HG03196 (cell line): ENCODE data around the gene ADIRF.
"Not testable (repeated sequence)": the region's sequence is repeated elsewhere in the genome, so short reads cannot be mapped to it uniquely, and the experiment has no call there.

ENCODE experiments used
- ATAC-seq: cut with Tn5 transposase; IDR thresholded peaks from one replicate; pipeline ENCODE4 v1.9.1; 2021; ENCODE audit not compliant: unreplicated experiment

The ADIRF gene

DNA sequence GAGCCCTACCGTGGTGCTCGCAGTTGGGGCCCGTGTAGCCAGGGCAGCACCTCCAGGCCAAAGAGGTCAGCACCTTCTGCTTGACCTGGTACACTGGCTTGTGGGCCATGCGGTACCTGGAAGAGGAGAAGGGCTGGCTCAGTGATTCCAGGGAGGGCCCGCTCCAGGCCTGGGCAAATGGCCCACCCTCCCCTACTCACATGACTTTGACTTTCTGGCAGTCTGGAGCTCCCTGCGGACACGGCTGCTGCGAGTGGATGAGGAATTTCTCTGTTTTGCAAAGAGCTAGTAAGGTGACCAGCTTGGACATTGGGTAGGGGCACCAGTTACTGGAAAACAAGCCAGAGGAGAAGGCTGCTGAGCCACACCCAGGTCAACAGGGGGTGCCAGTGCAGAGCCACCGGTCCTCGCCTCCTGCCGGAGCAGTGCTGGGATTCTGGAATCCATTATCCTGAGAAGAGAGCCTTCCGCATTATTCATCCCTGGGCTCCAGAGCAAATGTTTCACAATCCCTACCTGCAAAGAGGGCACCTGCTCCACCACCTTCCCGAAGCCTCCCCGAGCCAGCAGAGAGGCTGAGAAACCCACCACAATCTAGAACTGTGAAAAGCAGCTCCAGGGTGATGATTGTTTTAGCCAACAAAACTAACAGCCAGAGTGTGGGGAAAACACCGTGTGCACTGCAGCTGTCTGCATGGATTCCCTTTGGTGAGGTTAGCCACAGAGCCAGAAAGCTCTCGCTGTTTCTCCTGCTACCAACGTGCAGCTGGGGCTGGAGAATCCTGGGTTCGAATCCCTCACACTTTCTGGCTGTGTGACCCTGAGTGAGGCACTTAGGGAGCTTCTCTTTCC, 22.7 kb upstream of the ADIRF start:
- no peak for ATAC-seq

DNA sequence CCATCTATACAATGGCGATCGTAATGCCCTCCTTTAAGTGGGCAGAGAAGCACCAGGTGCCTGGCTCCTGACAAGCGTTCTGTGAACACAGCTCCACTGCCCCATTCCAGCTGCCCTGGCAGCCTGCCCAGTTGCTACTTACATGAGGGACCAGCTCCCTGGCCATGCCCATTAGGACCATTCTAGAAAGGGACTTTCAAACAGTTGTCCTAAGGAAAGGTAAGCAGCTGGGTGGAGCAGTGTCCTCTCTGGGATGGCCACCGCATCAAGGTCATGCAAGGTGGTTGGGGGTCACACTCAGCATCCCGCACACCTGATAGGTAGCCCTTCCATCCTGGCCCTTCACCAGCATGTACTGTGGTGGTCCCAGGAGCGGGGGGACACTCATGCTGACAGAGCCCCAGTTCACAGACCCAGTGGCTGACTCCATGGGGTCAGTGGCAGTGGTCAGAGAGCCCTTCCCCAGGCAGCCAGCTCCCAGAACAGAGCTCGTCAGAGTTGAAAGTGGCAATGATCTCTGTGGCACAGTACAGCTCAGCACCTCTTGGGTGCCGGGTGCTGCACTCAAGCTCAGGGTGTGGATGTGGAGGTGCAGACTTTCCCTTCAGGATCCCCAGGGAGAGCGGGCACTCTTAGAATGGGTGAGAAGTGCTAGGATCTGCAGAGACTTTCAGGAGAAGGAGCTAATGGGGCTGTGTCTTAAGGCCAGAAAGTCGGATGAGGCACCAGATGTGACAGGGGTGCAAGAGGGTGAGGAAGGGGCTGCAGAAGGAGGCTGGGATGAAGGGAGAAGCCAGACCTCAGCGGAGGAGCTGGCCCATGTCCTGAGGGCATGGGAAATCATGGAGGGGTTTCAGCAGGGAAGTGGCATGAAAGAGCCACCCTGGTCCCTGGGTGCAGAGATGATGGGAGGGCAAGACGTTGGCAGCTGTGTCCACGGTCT, 21.8 kb upstream of the ADIRF start:
- no peak for ATAC-seq

DNA sequence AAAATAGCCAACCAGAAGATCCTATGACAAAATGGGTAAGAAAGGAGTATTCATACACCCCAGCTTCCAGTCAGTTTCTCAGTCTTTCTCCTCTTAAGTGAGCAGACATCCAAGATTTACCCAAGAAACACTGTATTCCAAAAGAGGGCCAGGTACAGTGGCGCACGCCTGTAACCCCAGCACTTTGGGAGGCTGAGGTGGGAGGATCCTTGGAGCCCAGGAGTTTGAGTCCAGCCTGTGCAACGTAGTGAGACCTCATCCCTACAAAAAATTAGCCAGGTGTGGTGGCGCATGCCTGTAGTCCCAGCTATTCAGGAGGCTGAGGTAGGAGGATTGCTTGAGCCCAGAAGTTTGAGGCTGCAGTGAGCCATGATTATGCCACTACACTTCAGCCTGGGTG, 20.5 kb upstream of the ADIRF start:
- ATAC-seq, result not testable (repeated sequence)

DNA sequence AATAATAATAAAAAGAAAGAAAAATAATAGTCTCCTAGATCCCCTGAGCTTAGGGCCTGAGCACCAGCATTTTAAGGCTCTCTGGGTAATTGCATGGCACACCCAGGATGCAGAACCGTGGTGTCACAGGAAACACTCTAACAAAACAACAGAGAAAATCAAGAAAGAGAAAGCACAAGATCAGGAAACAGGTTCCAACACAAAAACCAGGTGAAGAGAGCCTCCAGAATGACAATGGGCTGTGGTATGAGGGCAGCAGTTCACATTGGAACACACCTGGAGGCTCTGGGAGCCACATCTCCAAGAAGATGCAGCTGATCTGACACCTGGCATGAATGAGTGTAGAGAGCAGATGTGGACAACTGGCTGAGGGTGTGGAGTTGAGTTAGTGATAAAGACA, 17.9 kb upstream of the ADIRF start:
- ATAC-seq, result no peak

DNA sequence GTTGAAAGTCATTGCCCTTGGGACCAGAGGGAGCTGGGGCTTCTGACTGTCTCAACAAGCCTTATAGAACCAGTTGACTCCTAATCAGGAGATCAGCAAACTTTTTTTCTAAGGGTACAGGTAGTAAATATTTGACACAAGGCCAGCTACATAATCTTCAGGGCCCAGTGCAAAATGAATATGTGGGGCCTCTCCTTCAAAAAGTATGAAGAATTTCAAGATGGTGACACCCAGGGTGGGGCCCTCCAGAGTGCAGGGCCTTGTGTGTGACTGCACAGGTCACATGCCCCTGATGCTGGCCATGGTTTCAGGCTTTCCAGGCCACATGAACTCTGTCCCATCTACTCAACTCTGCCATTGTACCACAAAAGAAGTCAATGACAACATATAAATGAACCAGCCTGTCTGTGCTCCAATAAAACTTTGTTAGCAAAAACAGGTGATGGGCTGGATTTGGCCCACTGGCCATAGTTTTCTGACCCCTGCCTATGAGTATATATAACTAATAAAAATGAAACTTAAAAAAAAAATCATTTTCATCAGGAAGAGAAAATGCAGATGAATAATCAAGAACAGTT, 17.0 kb upstream of the ADIRF start:
- no peak for ATAC-seq

DNA sequence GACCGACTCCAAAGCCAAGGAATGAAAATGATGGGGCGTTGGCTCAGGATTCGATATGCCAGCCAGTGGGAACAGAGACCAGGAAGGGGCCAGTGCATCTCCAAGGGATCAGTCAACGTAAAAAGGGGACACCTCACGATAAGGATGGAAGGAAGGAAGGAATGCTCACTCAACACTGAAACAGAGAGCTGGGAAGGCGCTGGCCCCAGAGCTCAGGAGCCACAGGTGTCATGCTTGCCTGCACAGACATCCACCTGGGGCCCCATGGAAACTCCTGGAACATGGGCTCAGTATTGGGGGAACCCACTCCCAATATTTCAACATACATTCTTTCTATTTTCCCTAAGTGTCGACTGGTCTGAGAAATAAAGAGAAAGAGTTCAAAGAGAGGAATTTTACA, 16.2 kb upstream of the ADIRF start:
- no peak for ATAC-seq

DNA sequence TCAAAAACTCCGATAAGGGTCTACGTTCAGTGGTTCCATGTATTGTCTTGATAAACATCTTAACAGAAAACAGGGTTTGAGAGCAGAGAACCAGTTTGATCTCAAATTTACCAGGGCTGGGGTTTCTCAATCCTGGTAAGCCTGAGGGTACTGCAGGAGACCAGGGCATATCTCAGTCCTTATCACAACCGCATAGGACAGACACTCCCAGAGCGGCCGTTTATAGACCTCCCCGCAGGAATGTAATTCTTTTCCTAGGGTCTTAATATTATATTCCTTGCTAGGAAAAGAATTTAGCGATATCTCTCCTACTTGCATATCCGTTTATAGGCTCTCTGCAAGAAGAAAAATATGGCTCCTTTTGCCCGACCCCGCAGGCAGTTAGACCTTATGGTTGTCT, 15.6 kb upstream of the ADIRF start:
- ATAC-seq, result not testable (repeated sequence)

DNA sequence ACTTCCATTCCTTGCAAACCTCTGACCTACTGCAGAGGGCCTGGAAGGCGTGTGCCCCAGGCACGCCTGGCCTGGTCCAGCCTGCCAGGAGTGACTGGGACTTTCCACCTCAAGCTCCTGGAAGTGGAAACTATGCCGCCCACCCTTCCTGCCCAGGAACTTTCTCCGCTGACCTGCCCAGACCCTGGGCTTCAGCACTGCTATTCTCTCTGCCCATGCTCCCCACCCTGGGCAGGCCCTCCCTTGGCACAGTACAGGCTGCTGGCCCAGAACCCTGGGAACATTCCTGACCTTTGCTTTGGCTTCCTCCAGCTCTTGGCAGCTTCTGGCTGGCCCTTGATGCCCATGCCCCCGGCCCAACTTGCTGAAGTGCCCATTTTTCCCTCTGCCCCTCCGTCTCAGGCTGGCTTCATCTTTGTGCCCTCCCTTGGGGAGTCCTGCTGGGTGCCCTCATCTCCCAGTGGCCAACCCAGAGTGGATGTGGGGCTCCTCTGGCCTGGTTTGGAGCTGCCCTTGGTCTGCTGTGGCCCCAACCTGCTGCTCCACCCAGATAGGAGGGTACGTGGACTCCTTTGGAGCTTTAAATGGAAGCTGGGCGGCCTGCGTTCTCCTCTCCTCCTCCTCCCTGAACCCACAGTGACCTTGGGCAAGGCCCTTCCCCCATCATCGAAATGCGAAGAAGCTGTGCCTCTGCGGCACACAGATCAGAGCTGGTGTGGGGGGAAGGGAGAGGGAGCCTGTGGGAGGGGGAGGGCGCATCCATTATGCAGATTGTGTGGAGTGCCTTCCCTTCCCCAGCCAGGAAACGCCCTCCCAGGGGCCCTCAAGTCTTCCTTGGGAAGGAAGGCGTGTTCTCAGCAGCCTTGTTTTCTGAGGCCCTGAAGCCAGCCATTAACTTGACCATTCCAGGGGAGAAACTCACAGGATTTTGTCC, 14.3 kb upstream of the ADIRF start:
- ATAC-seq, result no peak

DNA sequence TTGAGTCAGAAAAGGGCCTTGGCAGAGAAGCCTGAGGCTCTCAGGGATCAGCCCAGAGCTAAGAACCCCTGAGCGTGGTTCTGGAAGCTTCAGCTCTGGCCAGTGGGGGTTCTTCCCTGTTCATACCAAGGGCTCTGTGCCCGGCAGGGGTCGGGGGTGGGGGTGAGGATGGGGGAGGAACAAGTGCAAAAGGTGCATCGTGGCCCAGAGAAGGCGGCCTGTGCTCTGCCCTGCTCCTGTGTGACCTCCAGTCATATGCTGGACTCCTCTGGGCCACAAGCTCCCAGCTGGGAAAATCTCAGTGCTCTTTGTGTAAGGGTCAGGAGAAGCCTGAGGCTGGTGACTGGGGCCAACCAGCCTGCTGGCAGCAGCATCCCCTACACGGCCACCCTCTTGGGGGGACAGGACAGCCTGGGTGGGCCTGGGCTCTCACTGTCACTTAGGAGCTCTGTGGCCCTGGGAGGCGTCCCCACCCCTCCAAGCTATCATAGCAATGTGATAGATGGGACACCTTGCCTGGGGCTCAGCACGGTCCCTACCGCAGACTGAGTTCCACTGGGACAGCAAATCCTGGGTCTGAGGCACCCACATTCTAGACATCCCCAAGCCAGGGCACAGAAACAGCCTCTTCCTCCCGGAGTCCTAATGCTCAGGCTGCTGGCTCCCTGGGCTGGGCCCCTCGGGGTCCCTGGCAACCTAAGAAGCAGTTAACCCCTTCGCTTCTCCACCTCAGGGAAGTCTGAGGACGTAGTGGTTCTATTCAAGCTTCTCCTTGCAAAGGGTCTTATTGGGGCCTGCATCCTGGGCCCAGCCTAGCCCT, 13.4 kb upstream of the ADIRF start:
- ATAC-seq, result no peak

DNA sequence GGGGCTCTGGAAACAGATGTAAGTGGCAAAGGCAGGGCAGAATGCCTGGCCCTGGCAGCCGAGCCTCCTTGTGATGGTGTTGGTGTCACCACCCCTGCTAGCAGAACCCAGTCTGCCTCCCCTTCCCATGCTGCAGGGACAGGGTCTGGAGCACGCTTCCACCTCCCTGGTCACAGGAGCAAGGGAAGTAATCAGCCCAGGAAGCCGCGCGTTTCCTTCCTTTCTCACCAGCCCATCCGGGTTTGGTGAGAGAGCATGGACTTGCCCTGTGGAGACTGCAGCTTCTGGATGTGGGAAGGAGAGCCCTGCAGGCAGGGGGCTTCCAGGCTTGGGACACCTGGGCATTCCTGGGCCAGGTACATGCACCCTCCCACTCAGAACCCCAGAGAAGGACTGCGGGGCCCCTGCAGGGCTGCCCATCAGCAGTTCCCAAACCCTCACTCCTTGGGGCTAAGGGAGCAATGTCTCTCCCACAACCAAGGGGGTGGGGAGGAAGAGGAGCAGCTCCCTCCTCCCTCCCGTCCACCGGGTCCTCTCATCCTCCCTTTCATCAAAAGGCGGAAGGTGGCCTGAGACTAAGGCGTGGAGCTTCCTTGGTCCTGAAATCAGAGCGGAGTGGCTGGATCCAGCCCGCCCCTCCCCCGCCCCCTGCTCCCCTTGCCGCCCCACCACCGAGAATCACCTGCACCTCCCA, 12.6 kb upstream of the ADIRF start:
- no peak for ATAC-seq

DNA sequence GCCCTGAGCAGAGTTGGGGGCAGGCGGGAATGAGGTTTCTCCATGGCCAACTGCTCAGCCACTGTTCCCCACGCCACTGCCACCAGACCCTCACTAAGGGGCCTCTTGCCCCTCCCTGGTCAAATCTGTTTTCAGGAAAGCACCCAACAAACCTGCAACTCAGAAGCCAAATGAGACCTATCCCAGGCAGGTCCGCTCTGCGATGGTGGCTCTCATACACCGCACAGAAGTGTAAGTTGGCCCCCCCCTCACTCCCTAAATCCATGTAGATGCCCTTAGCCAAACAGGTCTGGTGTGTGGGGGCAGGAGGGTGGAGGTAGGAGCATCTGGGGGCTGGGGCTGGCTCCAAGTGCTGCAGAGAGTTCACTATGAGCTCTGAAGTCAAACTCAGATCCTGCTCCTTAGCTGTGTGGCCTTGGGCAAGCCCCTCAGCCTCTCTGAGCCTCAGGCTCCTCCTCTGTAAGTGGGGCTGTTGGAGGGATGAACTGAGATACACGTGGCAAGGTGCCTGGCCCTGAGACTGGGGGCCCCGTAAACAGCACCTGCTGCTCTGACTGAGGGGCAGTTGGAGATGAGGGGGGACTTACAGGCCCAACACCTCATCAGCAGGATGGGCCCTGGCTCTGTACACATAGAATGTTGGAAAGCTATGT, 12.0 kb upstream of the ADIRF start:
- no peak for ATAC-seq

DNA sequence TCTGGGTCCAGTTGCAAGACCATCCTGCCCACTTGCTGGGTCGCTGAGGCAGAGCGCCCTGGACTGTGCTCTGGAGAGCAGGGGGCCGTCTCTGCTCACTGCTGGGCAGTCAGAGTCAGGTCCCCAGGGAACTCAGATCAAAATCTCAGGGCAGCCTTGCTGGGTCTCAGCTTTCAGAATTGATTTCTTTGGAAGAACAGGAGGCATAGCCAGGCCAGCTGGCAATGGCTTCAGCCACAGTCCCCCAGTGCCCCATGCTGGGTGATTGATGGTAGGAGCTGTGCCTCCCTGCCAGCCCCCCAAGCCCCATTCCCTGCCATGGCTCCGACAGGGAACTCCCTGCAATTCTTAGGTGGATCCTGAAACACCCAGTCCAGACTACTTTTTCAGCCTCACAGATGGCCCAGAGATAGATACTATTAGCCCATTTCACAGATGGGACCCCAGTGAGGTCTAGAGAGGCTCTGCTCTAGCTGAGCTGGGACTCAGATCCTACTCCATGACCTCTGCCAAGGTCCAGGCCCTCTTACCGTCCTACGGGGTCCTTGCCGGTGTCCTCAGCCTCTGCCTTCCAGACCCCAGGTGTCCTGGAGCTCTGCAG, 11.3 kb upstream of the ADIRF start:
- ATAC-seq, result no peak

DNA sequence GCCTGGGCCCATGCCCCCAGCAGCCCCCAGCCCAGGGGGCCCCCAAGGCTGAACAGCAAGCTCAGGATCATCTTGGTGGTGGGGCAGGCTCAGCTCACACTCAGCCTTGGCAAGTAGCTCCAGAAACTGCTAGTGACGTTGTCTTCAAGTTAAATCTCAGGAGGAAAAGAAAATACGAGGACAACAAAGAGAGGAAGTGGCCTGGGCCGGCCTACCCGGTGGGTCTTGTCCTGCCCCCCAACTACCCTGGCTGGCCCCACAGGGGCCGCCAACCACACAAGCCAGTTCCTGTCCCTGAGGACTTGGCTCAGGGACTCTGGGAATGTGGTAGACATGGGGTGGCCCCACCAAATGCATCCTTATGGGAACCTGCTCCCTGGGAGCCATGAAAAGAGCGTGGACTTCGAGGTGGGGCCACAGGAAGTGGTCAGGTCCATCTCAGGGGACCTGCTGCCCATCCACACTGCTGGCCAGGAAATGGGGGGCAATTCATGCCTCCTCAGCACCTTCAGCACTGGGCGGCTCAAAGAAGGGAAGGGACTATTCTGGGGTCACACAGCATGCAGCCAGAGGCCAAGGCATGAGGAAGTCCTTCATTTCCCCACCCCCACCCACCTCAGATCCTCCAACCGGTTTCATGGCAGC, 10.7 kb upstream of the ADIRF start, which contains the start of gene MMRN2:
MMRN2 (minus strand) TSS at position 145 of the 645 bp plus-strand sequence; CDS start at position 71, 74 bp downstream.
- no peak for ATAC-seq

DNA sequence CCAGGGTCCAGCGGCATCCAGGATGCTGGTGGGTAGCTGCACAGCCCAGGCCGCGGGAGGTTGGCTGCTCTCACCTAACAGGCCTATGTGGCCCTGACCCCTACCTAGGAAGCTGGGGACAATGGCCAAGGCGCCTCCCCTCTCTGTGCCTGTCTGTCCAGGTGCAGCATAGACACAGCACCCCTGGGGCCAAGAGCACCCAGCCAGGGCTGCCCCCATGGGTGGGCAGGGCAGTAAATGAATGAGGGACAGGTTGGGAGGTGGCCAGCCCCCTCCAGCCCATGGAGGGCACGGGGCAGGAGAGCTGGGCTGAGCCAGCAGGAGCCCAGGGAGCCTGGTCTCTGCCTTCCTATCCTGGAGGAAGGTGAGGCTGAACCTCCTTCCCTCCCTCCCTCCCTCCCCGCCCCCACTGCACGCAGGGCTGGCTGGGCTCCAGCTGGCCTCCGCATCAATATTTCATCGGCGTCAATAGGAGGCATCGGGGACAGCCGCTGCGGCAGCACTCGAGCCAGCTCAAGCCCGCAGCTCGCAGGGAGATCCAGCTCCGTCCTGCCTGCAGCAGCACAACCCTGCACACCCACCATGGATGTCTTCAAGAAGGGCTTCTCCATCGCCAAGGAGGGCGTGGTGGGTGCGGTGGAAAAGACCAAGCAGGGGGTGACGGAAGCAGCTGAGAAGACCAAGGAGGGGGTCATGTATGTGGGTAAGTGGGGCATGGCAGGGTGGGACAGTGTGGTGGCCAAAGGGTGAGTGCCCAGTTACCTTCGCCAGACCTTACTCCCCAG, 10.0 kb upstream of the ADIRF start, which contains the start of gene SNCG:
SNCG (plus strand) TSS at position 484 of the 785 bp plus-strand sequence; CDS start at position 583, 99 bp downstream.
- no peak for ATAC-seq

DNA sequence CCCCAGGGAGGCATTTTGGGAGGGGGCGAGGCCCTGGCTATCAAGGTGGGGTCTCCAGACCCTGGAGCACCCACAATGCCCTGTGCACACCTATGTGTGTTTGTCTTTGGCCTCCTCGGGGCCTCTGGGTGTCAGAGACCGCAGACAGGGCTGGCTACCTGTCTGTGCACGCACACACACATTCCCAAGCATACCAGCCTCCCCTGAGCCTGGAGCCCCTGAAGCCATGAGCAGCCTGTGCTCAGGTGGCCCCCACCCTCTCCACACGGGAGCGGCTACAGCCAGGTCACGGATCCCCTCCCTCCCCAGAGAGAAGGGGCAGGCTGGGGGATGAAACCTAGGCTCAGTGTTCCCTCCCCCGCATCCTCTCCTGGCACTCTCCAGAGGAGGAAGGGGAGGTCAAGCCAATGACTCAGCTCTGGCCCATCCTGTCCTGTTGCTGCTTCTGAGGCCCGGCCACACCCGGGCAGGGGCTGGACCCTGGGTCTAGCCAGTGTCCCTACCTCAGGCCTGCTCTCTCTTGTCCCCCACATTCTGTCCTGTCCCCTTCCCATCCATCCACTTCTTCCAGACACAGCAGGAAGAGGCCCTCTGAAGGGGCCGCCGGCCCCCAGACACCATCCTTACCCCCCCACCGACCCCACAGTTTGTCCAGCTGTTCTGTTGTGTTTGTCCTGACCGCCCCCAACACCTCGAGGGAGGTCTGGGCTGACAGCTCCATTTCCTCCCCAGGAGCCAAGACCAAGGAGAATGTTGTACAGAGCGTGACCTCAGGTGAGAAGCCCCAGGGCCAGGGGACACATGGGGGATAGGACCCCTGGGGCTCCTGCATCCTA, 9.2 kb upstream of the ADIRF start:
- no peak for ATAC-seq

DNA sequence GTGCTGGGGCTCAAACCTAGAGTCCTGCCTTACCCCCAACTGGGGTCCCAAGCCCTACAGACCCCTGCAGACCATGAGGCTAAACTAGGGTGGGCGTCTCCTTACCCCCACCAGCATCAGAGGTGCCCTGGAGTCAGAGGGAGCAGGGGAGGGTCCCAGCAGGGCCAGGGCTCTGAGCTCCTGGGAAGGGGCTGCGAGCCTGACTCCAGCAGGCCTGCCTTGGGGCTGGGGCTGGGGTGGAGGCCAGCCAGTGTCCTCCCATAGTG, 8.6 kb upstream of the ADIRF start:
- ATAC-seq, result no peak
